HCT116 (cell line): ENCODE results near the gene KRT39. TPM values are rescaled to one million over a fixed set of nuclear protein-coding genes. Genes with fewer than 3 reads are reported as not detected.

Experiments
- ATAC-seq: fragments of 200-7000 bp; cut with Tn5 transposase; 2 replicates; pipeline ENCODE4 v1.9.1; 2020; ENCODE audit warnings: mild to moderate bottlenecking, moderate library complexity
- BruUV-seq: library from RNA; stranded (reverse); fragments of 400-500 nt; replicated peaks from 2 replicates; lab custom pipeline; 2021; lab: Mats Ljungman, UMichigan
- CTCF ChIA-PET: fragments of 300-600 bp; sonication (Branson Sonifier 250); formaldehyde crosslinking; loops from one replicate; lab custom pipeline; 2021; ENCODE audit warnings: antibody characterized with exemption; lab: Charles Lee
- POLR2A ChIA-PET: fragments of 300-600, 350-600 bp; sonication (Branson Sonifier 250); formaldehyde crosslinking; loops from one replicate; lab custom pipeline; 2021; ENCODE audit warnings: antibody characterized with exemption; lab: Charles Lee
- RAD21 ChIA-PET, 2 experiments: fragments of 300-600 bp; sonication (Branson Sonifier 250); formaldehyde crosslinking; loops; one replicate each; lab custom pipeline; 2023; ENCODE audit warnings: low total read pairs in 2 of 2; ENCODE audit not compliant: uncharacterized antibody in 2 of 2, unreplicated experiment in 2 of 2, low non-redundant PET in 1 of 2; lab: Charles Lee
- DNase-seq: peaks from one replicate; pipeline ENCODE4 v3.0.0-alpha.2; 2010; ENCODE audit warnings: low read depth, low spot score
- H2AFZ ChIP-seq: fragments of 200-600 bp; shearing (Covaris generic), sonication (generic); 2 replicates; pipeline ENCODE4 v1.6.1; 2017; ENCODE audit warnings: low read depth, mixed run types, mixed read lengths, antibody characterized with exemption, low read length; ENCODE audit not compliant: poor library complexity, severe bottlenecking
- H3K27ac ChIP-seq: 2 replicates; pipeline ENCODE4 v1.5.1; 2012; ENCODE audit warnings: low read depth, low read length
- H3K27me3 ChIP-seq: fragments of 200-600 bp; sonication (generic); 2 replicates; pipeline ENCODE4 v1.6.1; 2016; ENCODE audit warnings: mixed run types, low read length, mixed read lengths; ENCODE audit not compliant: insufficient read depth
- H3K36me3 ChIP-seq, 2 experiments: fragments of 200-500 bp in 1 of 2; fragments of 200-600 bp in 1 of 2; sonication (Bioruptor generic) in 1 of 2; sonication (generic) in 1 of 2; 2 replicates each; pipeline versions ENCODE4 v1.5.1 to v1.6.1; 2014 to 2016; ENCODE audit warnings: low read length in 2 of 2, inconsistent platforms in 1 of 2, mixed read lengths in 1 of 2, mixed run types in 1 of 2; ENCODE audit not compliant: insufficient read depth in 2 of 2, control insufficient read depth in 1 of 2
- H3K4me1 ChIP-seq, 2 experiments: fragments of 200-600 bp in 1 of 2; sonication (generic) in 1 of 2; 2 replicates each; pipeline versions ENCODE4 v1.5.1 to v1.6.1; 2012 to 2017; ENCODE audit warnings: low read length in 2 of 2, inconsistent platforms in 1 of 2, mild to moderate bottlenecking in 1 of 2, mixed read lengths in 1 of 2, mixed run types in 1 of 2, moderate library complexity in 1 of 2; ENCODE audit not compliant: insufficient read depth in 2 of 2, control insufficient read depth in 1 of 2
- H3K4me2 ChIP-seq: fragments of 200-600 bp; sonication (generic); 2 replicates; pipeline ENCODE4 v1.6.1; 2017; ENCODE audit warnings: mixed run types, low read length, mixed read lengths
- H3K4me3 ChIP-seq, 2 experiments: fragments of 200-600 bp in 1 of 2; sonication (generic) in 1 of 2; replicated peaks in 1 of 2; 2 replicates each; pipeline ENCODE4 v1.5.1; 2011 to 2016; ENCODE audit warnings: low read length in 2 of 2, control low read depth in 1 of 2, low read depth in 1 of 2, mild to moderate bottlenecking in 1 of 2, mixed read lengths in 1 of 2, mixed run types in 1 of 2
- H3K79me2 ChIP-seq: fragments of 200-600 bp; sonication (generic); 2 replicates; pipeline ENCODE4 v1.6.1; 2017; ENCODE audit warnings: mild to moderate bottlenecking, mixed run types, low read length, moderate library complexity, mixed read lengths; ENCODE audit not compliant: insufficient read depth
- H3K9ac ChIP-seq: fragments of 200-600 bp; sonication (generic); 2 replicates; pipeline ENCODE4 v1.6.1; 2016; ENCODE audit warnings: low read length, mixed read lengths
- H3K9me2 ChIP-seq: fragments of 200-600 bp; sonication (generic), shearing (Covaris generic); 2 replicates; pipeline ENCODE4 v1.6.1; 2017; ENCODE audit warnings: mixed run types, mild to moderate bottlenecking, moderate library complexity; ENCODE audit not compliant: insufficient read depth
- H3K9me3 ChIP-seq, 2 experiments: fragments of 200-500 bp in 1 of 2; fragments of 200-600 bp in 1 of 2; sonication (Bioruptor generic) in 1 of 2; sonication (generic) in 1 of 2; 2 replicates each; pipeline ENCODE4 v1.6.1; 2014 to 2017; ENCODE audit warnings: low read length in 2 of 2, mixed read lengths in 2 of 2, inconsistent platforms in 1 of 2, low read depth in 1 of 2, mild to moderate bottlenecking in 1 of 2, mixed run types in 1 of 2, moderate library complexity in 1 of 2; ENCODE audit not compliant: control insufficient read depth in 1 of 2, insufficient read depth in 1 of 2
- H4K20me1 ChIP-seq: fragments of 200-600 bp; sonication (generic), shearing (Covaris generic); 2 replicates; pipeline ENCODE4 v1.6.1; 2017; ENCODE audit warnings: mixed run types, mild to moderate bottlenecking, moderate library complexity; ENCODE audit not compliant: insufficient read depth
- CEBPB ChIP-seq: IDR thresholded peaks from 2 replicates; pipeline ENCODE4 v1.6.1; 2012; ENCODE audit warnings: low read depth
- EGR1 ChIP-seq: IDR thresholded peaks from 2 replicates; pipeline ENCODE4 v1.6.1; 2012; ENCODE audit warnings: low read depth
- ELF1 ChIP-seq: IDR thresholded peaks from 2 replicates; pipeline ENCODE4 v1.6.1; 2012; ENCODE audit warnings: low read depth, borderline replicate concordance
- EZH2 ChIP-seq: fragments of 200-600 bp; sonication (generic); IDR thresholded peaks from 2 replicates; pipeline ENCODE4 v1.6.1; 2017; ENCODE audit warnings: antibody characterized with exemption, mixed run types
- EZH2phosphoT487 ChIP-seq: fragments of 200-600 bp; IDR thresholded peaks from 2 replicates; pipeline ENCODE4 v1.6.1; 2018; ENCODE audit warnings: antibody characterized with exemption, borderline replicate concordance
- FOSL1 ChIP-seq: IDR thresholded peaks from 2 replicates; pipeline ENCODE4 v1.6.1; 2012; ENCODE audit warnings: low read depth
- JUND ChIP-seq: IDR thresholded peaks from 2 replicates; pipeline ENCODE4 v1.6.1; 2012
- POLR2A ChIP-seq: IDR thresholded peaks from 2 replicates; pipeline ENCODE4 v1.7.0; 2011; ENCODE audit warnings: borderline replicate concordance; ENCODE audit not compliant: insufficient read depth, insufficient read length; ENCODE audit errors: extremely low read depth
- POLR2AphosphoS5 ChIP-seq: IDR thresholded peaks from 2 replicates; pipeline ENCODE4 v1.6.1; 2011; ENCODE audit warnings: mild to moderate bottlenecking, low read depth, low read length, moderate library complexity
- RAD21 ChIP-seq: IDR thresholded peaks from 2 replicates; pipeline ENCODE4 v1.6.1; 2012; ENCODE audit warnings: low read depth, mild to moderate bottlenecking
- SIN3A ChIP-seq: IDR thresholded peaks from 2 replicates; pipeline ENCODE4 v1.6.1; 2012; ENCODE audit warnings: low read depth
- SP1 ChIP-seq: IDR thresholded peaks from 2 replicates; pipeline ENCODE4 v1.6.1; 2012; ENCODE audit warnings: low read depth
- SRF ChIP-seq: IDR thresholded peaks from 2 replicates; pipeline ENCODE4 v1.6.1; 2012; ENCODE audit warnings: low read depth
- TCF7L2 ChIP-seq: IDR thresholded peaks from 2 replicates; pipeline ENCODE4 v1.7.0; 2011; ENCODE audit warnings: borderline replicate concordance, inconsistent platforms; ENCODE audit not compliant: insufficient read depth, insufficient read length; ENCODE audit errors: extremely low read depth
- YY1 ChIP-seq: IDR thresholded peaks from 2 replicates; pipeline ENCODE4 v1.6.1; 2011; ENCODE audit warnings: low read length, low read depth, moderate library complexity, mild to moderate bottlenecking; ENCODE audit not compliant: insufficient replicate concordance; ENCODE audit errors: extremely low read depth
- ZFX ChIP-seq: fragments of 450-650 bp; IDR thresholded peaks from 2 replicates; pipeline ENCODE4 v1.6.1; 2017
- ZNF274 ChIP-seq: fragments of 200-500 bp; sonication (Bioruptor generic); IDR thresholded peaks from 2 replicates; pipeline ENCODE4 v1.6.1; 2014; ENCODE audit warnings: mild to moderate bottlenecking, low read depth, low read length, inconsistent platforms
- intact Hi-C: fragments of 100-400 bp; cut with micrococcal nuclease; formaldehyde crosslinking; loops from 2 replicates; pipeline ENCODE4 v1.10.0; 2022
- total RNA-seq: library from RNA; stranded (reverse); gene quantifications from one replicate; pipeline ENCODE4 v1.2.1, GENCODE V29; 2021; ENCODE audit not compliant: unreplicated experiment
- TF ChIP-seq, protein P1 (sequence below), 3 experiments: fragments of 200-600 bp in 1 of 3; sonication (generic) in 1 of 3; IDR thresholded peaks in 2 of 3; conservative IDR thresholded peaks in 1 of 3; 2 replicates each; pipeline ENCODE4 v1.5.1; 2012 to 2017; ENCODE audit warnings: low read depth in 2 of 3, low read length in 2 of 3, antibody characterized with exemption in 1 of 3, borderline replicate concordance in 1 of 3, control low read depth in 1 of 3, mild to moderate bottlenecking in 1 of 3, mixed read lengths in 1 of 3, mixed run types in 1 of 3, moderate library complexity in 1 of 3; ENCODE audit not compliant: insufficient read depth in 1 of 3
- TF ChIP-seq, protein P2 (sequence below): IDR thresholded peaks from 2 replicates; pipeline ENCODE4 v1.6.1; 2011; ENCODE audit warnings: mild to moderate bottlenecking, low read length, moderate library complexity; ENCODE audit not compliant: insufficient replicate concordance; ENCODE audit errors: extremely low read depth
- TF ChIP-seq, protein P3 (sequence below): IDR thresholded peaks from 2 replicates; pipeline ENCODE4 v1.6.1; 2012

The KRT39 gene
- total RNA-seq, 1 experiment from 2014 or later: not detected

DNA sequence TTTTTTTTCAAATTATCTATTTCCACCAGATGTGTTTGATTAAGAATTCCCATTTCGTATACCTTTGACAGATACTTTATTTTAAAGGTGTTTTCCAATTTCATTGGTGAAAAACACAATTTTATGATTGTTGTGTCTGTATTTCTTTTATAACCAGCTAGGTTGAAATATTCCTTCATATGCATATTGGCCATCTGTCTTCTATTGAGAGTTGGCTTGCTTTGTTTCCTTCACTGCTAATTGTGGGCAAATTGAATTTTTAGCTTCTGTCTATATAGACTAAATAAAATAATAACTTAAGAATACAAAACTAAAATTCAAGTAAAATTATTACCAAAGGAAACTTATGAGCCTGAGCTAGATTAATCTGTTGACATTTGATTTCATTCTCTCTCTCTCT, 28.4 kb upstream of the KRT39 start:
- ATAC-seq: no peak
- ChIA-PET POLR2A (no interaction called here), RAD21 (no interaction called here), CTCF (no interaction called here)
- Histone ChIP-seq H3K27me3 (no peaks in the 10 kb centered on the region), H3K9ac (no peak overlapping the region), H3K4me3 (no peak overlapping the region), H2AFZ (no peak overlapping the region), H3K9me3 (peaks cover 0 to 11% of the 10 kb centered on the region in 2 experiments; a peak in 1 of 4 replicates), H3K36me3 (no peaks in the 10 kb centered on the region), H3K27ac (no peak overlapping the region), H3K9me2 (no peaks in the 10 kb centered on the region; the same call in 1 of the 2 replicates), H3K79me2 (no peaks in the 10 kb centered on the region), H3K4me2 (no peak overlapping the region), H3K4me1 (peaks cover 5 to 19% of the 10 kb centered on the region in 2 experiments; a peak in 3 of 4 replicates), H4K20me1 (no peaks in the 10 kb centered on the region)
- DNase-seq: no peak
- intact Hi-C loops: no loop called here
- TF ChIP-seq SIN3A (no peak), ZFX (no peak), RAD21 (no peak), EZH2 (no peak), POLR2A (no peak), JUND (no peak), CEBPB (no peak), EZH2phosphoT487 (no peak), SP1 (no peak), ELF1 (no peak), TCF7L2 (no peak), YY1 (no peak), ZNF274 (no peak), EGR1 (no peak), SRF (no peak), POLR2AphosphoS5 (no peak), FOSL1 (no peak)
- TF ChIP-seq, protein P1, sequence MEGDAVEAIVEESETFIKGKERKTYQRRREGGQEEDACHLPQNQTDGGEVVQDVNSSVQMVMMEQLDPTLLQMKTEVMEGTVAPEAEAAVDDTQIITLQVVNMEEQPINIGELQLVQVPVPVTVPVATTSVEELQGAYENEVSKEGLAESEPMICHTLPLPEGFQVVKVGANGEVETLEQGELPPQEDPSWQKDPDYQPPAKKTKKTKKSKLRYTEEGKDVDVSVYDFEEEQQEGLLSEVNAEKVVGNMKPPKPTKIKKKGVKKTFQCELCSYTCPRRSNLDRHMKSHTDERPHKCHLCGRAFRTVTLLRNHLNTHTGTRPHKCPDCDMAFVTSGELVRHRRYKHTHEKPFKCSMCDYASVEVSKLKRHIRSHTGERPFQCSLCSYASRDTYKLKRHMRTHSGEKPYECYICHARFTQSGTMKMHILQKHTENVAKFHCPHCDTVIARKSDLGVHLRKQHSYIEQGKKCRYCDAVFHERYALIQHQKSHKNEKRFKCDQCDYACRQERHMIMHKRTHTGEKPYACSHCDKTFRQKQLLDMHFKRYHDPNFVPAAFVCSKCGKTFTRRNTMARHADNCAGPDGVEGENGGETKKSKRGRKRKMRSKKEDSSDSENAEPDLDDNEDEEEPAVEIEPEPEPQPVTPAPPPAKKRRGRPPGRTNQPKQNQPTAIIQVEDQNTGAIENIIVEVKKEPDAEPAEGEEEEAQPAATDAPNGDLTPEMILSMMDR (IDR thresholded peaks at IDR 0.05 in 2 of 3, conservative IDR thresholded peaks at IDR 0.05 in 1 of 3; ENCODE audit: borderline replicate concordance in 1 of 3, insufficient read depth in 1 of 3, low read depth in 2 of 3, low read length in 2 of 3): no peak
- TF ChIP-seq, protein P2, sequence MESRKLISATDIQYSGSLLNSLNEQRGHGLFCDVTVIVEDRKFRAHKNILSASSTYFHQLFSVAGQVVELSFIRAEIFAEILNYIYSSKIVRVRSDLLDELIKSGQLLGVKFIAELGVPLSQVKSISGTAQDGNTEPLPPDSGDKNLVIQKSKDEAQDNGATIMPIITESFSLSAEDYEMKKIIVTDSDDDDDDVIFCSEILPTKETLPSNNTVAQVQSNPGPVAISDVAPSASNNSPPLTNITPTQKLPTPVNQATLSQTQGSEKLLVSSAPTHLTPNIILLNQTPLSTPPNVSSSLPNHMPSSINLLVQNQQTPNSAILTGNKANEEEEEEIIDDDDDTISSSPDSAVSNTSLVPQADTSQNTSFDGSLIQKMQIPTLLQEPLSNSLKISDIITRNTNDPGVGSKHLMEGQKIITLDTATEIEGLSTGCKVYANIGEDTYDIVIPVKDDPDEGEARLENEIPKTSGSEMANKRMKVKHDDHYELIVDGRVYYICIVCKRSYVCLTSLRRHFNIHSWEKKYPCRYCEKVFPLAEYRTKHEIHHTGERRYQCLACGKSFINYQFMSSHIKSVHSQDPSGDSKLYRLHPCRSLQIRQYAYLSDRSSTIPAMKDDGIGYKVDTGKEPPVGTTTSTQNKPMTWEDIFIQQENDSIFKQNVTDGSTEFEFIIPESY: no peak
- TF ChIP-seq, protein P3, sequence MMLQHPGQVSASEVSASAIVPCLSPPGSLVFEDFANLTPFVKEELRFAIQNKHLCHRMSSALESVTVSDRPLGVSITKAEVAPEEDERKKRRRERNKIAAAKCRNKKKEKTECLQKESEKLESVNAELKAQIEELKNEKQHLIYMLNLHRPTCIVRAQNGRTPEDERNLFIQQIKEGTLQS: no peak
- BruUV-seq: no TSS peak
